ENCODE results near the gene SIRT6. TPM values are rescaled to one million over a fixed set of nuclear protein-coding genes. Genes with fewer than 3 reads are reported as not detected.

The SIRT6 gene
- total and polyA plus RNA-seq, 9 of the 15 experiments (the other 6 are each of a cell fraction or from before 2014, with no cell fraction given) = 1.4 to 41.1 (median 10.2) TPM

DNA sequence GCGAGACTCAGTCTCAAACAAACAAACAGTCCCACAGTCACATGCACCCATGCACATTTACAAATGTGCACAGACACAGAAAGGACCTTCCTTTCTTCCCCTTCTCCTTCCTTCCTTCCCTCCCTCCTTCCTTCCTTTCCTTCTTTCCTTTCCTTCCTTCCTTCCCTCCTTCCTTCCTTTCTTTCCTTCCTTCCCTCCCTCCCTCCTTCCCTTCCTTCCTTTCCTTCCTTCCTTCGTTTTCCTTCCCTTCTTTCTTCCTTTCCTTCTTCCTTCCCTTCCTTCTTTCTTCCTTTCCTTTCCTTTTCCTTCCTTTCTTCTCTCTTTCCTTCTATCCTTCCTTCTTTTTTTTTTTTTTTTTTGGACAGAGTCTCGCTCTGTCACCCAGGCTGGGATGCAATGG lies 30.8 kb upstream of the SIRT6 start (continued):
- TF ChIP-seq, protein P1, sequence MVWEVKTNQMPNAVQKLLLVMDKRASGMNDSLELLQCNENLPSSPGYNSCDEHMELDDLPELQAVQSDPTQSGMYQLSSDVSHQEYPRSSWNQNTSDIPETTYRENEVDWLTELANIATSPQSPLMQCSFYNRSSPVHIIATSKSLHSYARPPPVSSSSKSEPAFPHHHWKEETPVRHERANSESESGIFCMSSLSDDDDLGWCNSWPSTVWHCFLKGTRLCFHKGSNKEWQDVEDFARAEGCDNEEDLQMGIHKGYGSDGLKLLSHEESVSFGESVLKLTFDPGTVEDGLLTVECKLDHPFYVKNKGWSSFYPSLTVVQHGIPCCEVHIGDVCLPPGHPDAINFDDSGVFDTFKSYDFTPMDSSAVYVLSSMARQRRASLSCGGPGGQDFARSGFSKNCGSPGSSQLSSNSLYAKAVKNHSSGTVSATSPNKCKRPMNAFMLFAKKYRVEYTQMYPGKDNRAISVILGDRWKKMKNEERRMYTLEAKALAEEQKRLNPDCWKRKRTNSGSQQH (CRISPR knock-in tag; IDR thresholded peaks at IDR 0.05) = peak; percentile 77; the same call in 1 of the 2 replicates
- TF ChIP-seq ZNF561 (CRISPR knock-in tag; conservative IDR thresholded peaks at IDR 0.05) = no peak
- TF ChIP-seq, protein P2, sequence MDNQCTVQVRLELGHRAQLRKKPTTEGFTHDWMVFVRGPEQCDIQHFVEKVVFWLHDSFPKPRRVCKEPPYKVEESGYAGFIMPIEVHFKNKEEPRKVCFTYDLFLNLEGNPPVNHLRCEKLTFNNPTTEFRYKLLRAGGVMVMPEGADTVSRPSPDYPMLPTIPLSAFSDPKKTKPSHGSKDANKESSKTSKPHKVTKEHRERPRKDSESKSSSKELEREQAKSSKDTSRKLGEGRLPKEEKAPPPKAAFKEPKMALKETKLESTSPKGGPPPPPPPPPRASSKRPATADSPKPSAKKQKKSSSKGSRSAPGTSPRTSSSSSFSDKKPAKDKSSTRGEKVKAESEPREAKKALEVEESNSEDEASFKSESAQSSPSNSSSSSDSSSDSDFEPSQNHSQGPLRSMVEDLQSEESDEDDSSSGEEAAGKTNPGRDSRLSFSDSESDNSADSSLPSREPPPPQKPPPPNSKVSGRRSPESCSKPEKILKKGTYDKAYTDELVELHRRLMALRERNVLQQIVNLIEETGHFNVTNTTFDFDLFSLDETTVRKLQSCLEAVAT (IDR thresholded peaks at IDR 0.05) = 0 out of 4 replicates have a peak, but pooled peaks of 1 of the 2 experiments have one; percentile 19
- TF ChIP-seq, protein P3, sequence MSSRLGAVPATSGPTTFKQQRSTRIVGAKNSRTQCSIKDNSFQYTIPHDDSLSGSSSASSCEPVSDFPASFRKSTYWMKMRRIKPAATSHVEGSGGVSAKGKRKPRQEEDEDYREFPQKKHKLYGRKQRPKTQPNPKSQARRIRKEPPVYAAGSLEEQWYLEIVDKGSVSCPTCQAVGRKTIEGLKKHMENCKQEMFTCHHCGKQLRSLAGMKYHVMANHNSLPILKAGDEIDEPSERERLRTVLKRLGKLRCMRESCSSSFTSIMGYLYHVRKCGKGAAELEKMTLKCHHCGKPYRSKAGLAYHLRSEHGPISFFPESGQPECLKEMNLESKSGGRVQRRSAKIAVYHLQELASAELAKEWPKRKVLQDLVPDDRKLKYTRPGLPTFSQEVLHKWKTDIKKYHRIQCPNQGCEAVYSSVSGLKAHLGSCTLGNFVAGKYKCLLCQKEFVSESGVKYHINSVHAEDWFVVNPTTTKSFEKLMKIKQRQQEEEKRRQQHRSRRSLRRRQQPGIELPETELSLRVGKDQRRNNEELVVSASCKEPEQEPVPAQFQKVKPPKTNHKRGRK (tag; IDR thresholded peaks at IDR 0.05) = peak; percentile 94

DNA sequence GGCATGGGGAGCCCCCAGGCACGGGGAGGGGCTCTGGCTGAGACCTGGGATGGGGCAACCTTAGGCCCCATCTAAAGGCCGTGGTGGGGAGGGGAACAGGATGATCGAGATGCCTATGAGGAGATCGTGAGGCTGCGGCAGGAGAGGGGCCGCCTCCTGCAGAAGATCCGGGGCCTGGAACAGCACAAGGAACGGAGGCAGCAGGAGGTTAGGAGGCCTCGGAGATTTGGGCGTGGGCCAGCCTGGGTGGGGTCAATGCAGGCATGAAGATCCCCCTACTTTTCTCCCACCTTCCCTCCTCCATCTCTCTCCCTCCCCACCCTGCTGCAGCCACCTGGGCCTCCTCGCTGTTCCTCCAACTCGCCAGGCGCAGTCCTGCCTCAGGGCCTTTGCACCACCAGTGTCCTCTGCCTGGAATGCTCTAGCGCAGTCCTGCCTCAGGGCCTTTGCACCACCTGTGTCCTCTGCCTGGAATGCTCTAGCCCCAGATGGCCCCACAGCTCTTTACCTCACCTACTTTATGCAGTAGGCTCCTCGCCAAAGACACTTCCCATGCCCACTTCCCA lies 27.9 kb upstream of the SIRT6 start:
- Histone ChIP-seq H4K20me1 (replicated peaks; ENCODE audit: control insufficient read depth, insufficient read depth, low read length) (no peaks in the 10 kb centered on the region), H3K9me1 (ENCODE audit: control insufficient read depth, insufficient read depth, low read length) (peaks cover 3% of the 10 kb centered on the region), H3K79me2 (ENCODE audit: control insufficient read depth, insufficient read depth, low read length) (no peaks in the 10 kb centered on the region), H3K27ac (ENCODE audit: extremely low read depth, low read depth, low read length) (no peak overlapping the region), H3K4me1 (replicated peaks in 1 of 2; ENCODE audit: control insufficient read depth in 2 of 2, insufficient read depth in 2 of 2, low read length in 2 of 2) (peaks cover 0 to 18% of the 10 kb centered on the region in 2 experiments; a peak in 2 of 5 replicates), H3K36me3 (ENCODE audit: control insufficient read depth, insufficient read depth, low read length) (no peaks in the 10 kb centered on the region), H3K9me3 (replicated peaks; ENCODE audit: control insufficient read depth, insufficient read depth, low read depth, low read length) (no peaks in the 10 kb centered on the region), H3K27me3 (ENCODE audit: control insufficient read depth in 2 of 2, insufficient read depth in 2 of 2, low read length in 2 of 2) (peaks cover 10 to 34% of the 10 kb centered on the region in 2 experiments; a peak in 4 of 5 replicates), H3K9ac (ENCODE audit: insufficient read depth in 1 of 2, low read depth in 2 of 2, low read length in 2 of 2) (no peak overlapping the region), H3K4me3 (no peak overlapping the region), H3K4me2 (ENCODE audit: insufficient read depth, low read length) (no peak overlapping the region), H2AFZ (ENCODE audit: low read depth, low read length) (no peak overlapping the region)
- ATAC-seq (no peak), DNase-seq (ENCODE audit: extremely low read depth in 1 of 4, low spot score in 3 of 4) (no peak), FAIRE-seq (no peak)
- CTCF ChIA-PET (ENCODE audit: low intra/inter-chr PET ratio) = no interaction called here
- 19% methylated on average over 12 of the region's 15 CpGs for WGBS (ENCODE audit: insufficient coverage, low coverage, missing lambda C conversion rate)
- in situ Hi-C loops (cut with MboI) = no loop called here
- intact Hi-C loops (cut with micrococcal nuclease) = no loop called here
- BruUV-seq (replicated peaks) = no TSS peak
- POLR2A ChIA-PET = no interaction called here
- peak; percentile 54 for TF ChIP-seq BCOR (IDR thresholded peaks at IDR 0.05)
- TF ChIP-seq, protein P4, sequence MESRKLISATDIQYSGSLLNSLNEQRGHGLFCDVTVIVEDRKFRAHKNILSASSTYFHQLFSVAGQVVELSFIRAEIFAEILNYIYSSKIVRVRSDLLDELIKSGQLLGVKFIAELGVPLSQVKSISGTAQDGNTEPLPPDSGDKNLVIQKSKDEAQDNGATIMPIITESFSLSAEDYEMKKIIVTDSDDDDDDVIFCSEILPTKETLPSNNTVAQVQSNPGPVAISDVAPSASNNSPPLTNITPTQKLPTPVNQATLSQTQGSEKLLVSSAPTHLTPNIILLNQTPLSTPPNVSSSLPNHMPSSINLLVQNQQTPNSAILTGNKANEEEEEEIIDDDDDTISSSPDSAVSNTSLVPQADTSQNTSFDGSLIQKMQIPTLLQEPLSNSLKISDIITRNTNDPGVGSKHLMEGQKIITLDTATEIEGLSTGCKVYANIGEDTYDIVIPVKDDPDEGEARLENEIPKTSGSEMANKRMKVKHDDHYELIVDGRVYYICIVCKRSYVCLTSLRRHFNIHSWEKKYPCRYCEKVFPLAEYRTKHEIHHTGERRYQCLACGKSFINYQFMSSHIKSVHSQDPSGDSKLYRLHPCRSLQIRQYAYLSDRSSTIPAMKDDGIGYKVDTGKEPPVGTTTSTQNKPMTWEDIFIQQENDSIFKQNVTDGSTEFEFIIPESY (CRISPR knock-in tag; IDR thresholded peaks at IDR 0.05) = 0 out of 2 replicates have a peak, but pooled peaks have one; percentile 26
- TF ChIP-seq, protein P5, sequence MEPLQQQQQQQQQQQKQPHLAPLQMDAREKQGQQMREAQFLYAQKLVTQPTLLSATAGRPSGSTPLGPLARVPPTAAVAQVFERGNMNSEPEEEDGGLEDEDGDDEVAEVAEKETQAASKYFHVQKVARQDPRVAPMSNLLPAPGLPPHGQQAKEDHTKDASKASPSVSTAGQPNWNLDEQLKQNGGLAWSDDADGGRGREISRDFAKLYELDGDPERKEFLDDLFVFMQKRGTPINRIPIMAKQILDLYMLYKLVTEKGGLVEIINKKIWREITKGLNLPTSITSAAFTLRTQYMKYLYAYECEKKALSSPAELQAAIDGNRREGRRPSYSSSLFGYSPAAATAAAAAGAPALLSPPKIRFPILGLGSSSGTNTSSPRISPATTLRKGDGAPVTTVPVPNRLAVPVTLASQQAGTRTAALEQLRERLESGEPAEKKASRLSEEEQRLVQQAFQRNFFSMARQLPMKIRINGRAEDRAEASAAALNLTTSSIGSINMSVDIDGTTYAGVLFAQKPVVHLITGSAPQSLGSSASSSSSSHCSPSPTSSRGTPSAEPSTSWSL (CRISPR knock-in tag; IDR thresholded peaks at IDR 0.05; ENCODE audit: borderline replicate concordance) = no peak
- TF ChIP-seq PTBP1 (IDR thresholded peaks at IDR 0.05; ENCODE audit: low read depth, low read length) = peak; percentile 70; the same call in 1 of the 2 replicates
- TF ChIP-seq SMARCA5 (IDR thresholded peaks at IDR 0.05) = peak; percentile 78; the same call in 1 of the 2 replicates
- TF ChIP-seq KDM1A (IDR thresholded peaks at IDR 0.05) = peak; percentile 41 to 51; a peak in 1 of 4 replicates
- no peak for TF ChIP-seq TOE1 (IDR thresholded peaks at IDR 0.05; ENCODE audit: borderline replicate concordance)
- TF ChIP-seq TOE1 (CRISPR knock-in tag; IDR thresholded peaks at IDR 0.05; ENCODE audit: borderline replicate concordance, low read depth) = no peak

Data from K562 (cell line).